WTC11 (cell line): Measurements from ENCODE around the gene CHID1. TPM values are rescaled to one million over a fixed set of nuclear protein-coding genes. Genes with fewer than 3 reads are reported as not detected.

Source experiments
- ATAC-seq: fragments of 200-7000 bp; cut with Tn5 transposase; 2 replicates; pipeline ENCODE4 v1.10.0; 2021; ENCODE audit warnings: mild to moderate bottlenecking, moderate library complexity
- CTCF ChIA-PET: fragments of 300-600 bp; sonication (Branson Sonifier 250); formaldehyde crosslinking; loops from one replicate; lab custom pipeline; 2021; ENCODE audit warnings: antibody characterized with exemption; lab: Charles Lee
- POLR2A ChIA-PET: fragments of 350-600 bp; sonication (Branson Sonifier 250); formaldehyde crosslinking; loops from one replicate; lab custom pipeline; 2021; ENCODE audit warnings: antibody characterized with exemption; lab: Charles Lee
- DNase-seq: peaks from one replicate; pipeline ENCODE4 v3.0.0; 2021; ENCODE audit warnings: low spot score
- H3K27ac Mint-ChIP-seq: 2 replicates; pipeline ENCODE4 v1.8.0; 2021; ENCODE audit warnings: mixed read lengths
- H3K27me3 Mint-ChIP-seq: 2 replicates; pipeline ENCODE4 v1.8.0; 2021; ENCODE audit warnings: low read depth, mild to moderate bottlenecking, moderate library complexity, mixed read lengths
- H3K36me3 Mint-ChIP-seq: 2 replicates; pipeline ENCODE4 v1.8.0; 2021; ENCODE audit warnings: mixed read lengths
- H3K4me1 Mint-ChIP-seq: 2 replicates; pipeline ENCODE4 v1.8.0; 2022; ENCODE audit warnings: mixed read lengths
- H3K4me3 Mint-ChIP-seq: 2 replicates; pipeline ENCODE4 v1.8.0; 2021; ENCODE audit warnings: mild to moderate bottlenecking, moderate library complexity, mixed read lengths
- H3K9me3 Mint-ChIP-seq: 2 replicates; pipeline ENCODE4 v1.8.0; 2021; ENCODE audit warnings: mixed read lengths
- CBFB ChIP-seq: sonication (generic); formaldehyde crosslinking; IDR thresholded peaks from 2 replicates; pipeline ENCODE4 v1.8.1; 2022; ENCODE audit warnings: mild to moderate bottlenecking, low read depth, missing genetic modification reagents
- CREM ChIP-seq: sonication (generic); formaldehyde crosslinking; IDR thresholded peaks from 2 replicates; pipeline ENCODE4 v1.8.1; 2022; ENCODE audit warnings: mild to moderate bottlenecking, missing genetic modification reagents, moderate library complexity
- CTCF ChIP-seq: fragments of 200-600 bp; IDR thresholded peaks from 2 replicates; pipeline ENCODE4 v1.8.0; 2022; ENCODE audit warnings: antibody characterized with exemption
- E2F5 ChIP-seq: sonication (generic); formaldehyde crosslinking; IDR thresholded peaks from 2 replicates; pipeline ENCODE4 v1.8.1; 2022; ENCODE audit warnings: mild to moderate bottlenecking, moderate library complexity, missing genetic modification reagents
- FOXK1 ChIP-seq: sonication (generic); formaldehyde crosslinking; IDR thresholded peaks from 2 replicates; pipeline ENCODE4 v1.8.0; 2022; ENCODE audit warnings: mild to moderate bottlenecking, moderate library complexity, missing genetic modification reagents
- FOXP1 ChIP-seq: sonication (generic); formaldehyde crosslinking; IDR thresholded peaks from 2 replicates; pipeline ENCODE4 v1.8.0; 2022; ENCODE audit warnings: missing genetic modification reagents, mild to moderate bottlenecking, moderate library complexity, borderline replicate concordance
- HMGXB4 ChIP-seq: sonication (generic); formaldehyde crosslinking; IDR thresholded peaks from 2 replicates; pipeline ENCODE4 v1.8.1; 2023; ENCODE audit warnings: mild to moderate bottlenecking, moderate library complexity, missing genetic modification reagents
- MAX ChIP-seq: sonication (generic); formaldehyde crosslinking; IDR thresholded peaks from 2 replicates; pipeline ENCODE4 v1.8.0; 2022; ENCODE audit warnings: mild to moderate bottlenecking, missing genetic modification reagents
- MYBL2 ChIP-seq: sonication (generic); formaldehyde crosslinking; IDR thresholded peaks from 2 replicates; pipeline ENCODE4 v1.8.1; 2023; ENCODE audit warnings: mild to moderate bottlenecking, moderate library complexity, missing genetic modification reagents
- SP1 ChIP-seq: sonication (generic); formaldehyde crosslinking; conservative IDR thresholded peaks from 2 replicates; pipeline ENCODE4 v1.8.1; 2022; ENCODE audit warnings: missing genetic modification reagents
- USF2 ChIP-seq: sonication (generic); formaldehyde crosslinking; IDR thresholded peaks from 2 replicates; pipeline ENCODE4 v1.8.1; 2023; ENCODE audit warnings: mild to moderate bottlenecking, missing genetic modification reagents, moderate library complexity
- ZBTB21 ChIP-seq: sonication (generic); formaldehyde crosslinking; IDR thresholded peaks from 2 replicates; pipeline ENCODE4 v1.8.1; 2023; ENCODE audit warnings: mild to moderate bottlenecking, missing genetic modification reagents, borderline replicate concordance
- total RNA-seq: library from RNA; stranded (reverse); gene quantifications from 3 replicates; pipeline ENCODE4 v1.2.3, GENCODE V29; 2021

CHID1 gene
- total RNA-seq, 1 experiment from 2014 or later, result 92.8 TPM

GRCh38 chr11:850775-851763, 59.5 kb downstream of the CHID1 start:
- ChIA-PET POLR2A (interaction anchor here (0.6 kb wide), 1 partner anchor 196 kb away, joined by 4 read pairs; no protein-coding TSS in a partner anchor), CTCF (interaction anchor here (0.6 to 2.3 kb wide), 10 partner anchors 8 to 209 kb away, joined by 3 to 14 read pairs (median 3); partner anchors contain the start of gene TSPAN4)
- DNase-seq (peak; percentile 71), ATAC-seq (peak; percentile 13)
- Mint-ChIP-seq H3K36me3 (no peaks in the 10 kb centered on the region), H3K4me1 (peaks cover 15% of the 10 kb centered on the region), H3K27ac (no peak overlapping the region), H3K9me3 (no peaks in the 10 kb centered on the region), H3K4me3 (peak overlapping the region; percentile 72), H3K27me3 (no peaks in the 10 kb centered on the region)
- TF ChIP-seq E2F5 (CRISPR knock-in tag) (0 out of 2 replicates have a peak, but pooled peaks have one; percentile 50), MAX (CRISPR knock-in tag) (0 out of 2 replicates have a peak, but pooled peaks have one; percentile 18), CREM (CRISPR knock-in tag) (no peak), HMGXB4 (CRISPR knock-in tag) (0 out of 2 replicates have a peak, but pooled peaks have one; percentile 55), USF2 (0 out of 2 replicates have a peak, but pooled peaks have one; percentile 1), FOXK1 (CRISPR knock-in tag) (0 out of 2 replicates have a peak, but pooled peaks have one; percentile 10), ZBTB21 (CRISPR knock-in tag) (no peak), SP1 (peak; percentile 53), CTCF (no peak), CBFB (0 out of 2 replicates have a peak, but pooled peaks have one; percentile 1)

- ChIA-PET CTCF (interaction anchor here (0.6 to 2.8 kb wide), 9 partner anchors 9 to 201 kb away, joined by 3 to 24 read pairs (median 3); no protein-coding TSS in a partner anchor), POLR2A (no interaction called here)
- TF ChIP-seq E2F5 (CRISPR knock-in tag) (peak; percentile 7; the same call in 1 of the 2 replicates), FOXP1 (CRISPR knock-in tag) (no peak), MYBL2 (CRISPR knock-in tag) (peak; percentile 9; the same call in 1 of the 2 replicates)
- H3K4me3 Mint-ChIP-seq, result peak overlapping the region; percentile 72
- peaks cover 14% of the 10 kb centered on the region for H3K4me1 Mint-ChIP-seq
- H3K27ac Mint-ChIP-seq, result no peak overlapping the region
- no peaks in the 10 kb centered on the region for H3K27me3 Mint-ChIP-seq
- no peaks in the 10 kb centered on the region for H3K9me3 Mint-ChIP-seq
- peak; percentile 3 for ATAC-seq
- no peak for DNase-seq
- no peaks in the 10 kb centered on the region for H3K36me3 Mint-ChIP-seq
Measured at GRCh38 chr11:849951-850774, 60.4 kb downstream of the CHID1 start.
